SH-SY5Y (cell line): Measurements from ENCODE around the gene SLC35G6.

Experiments
- GATA2 ChIP-seq: IDR thresholded peaks from 2 replicates; pipeline ENCODE4 v1.6.1; 2011; ENCODE audit warnings: mild to moderate bottlenecking, low read depth, low read length
- GATA3 ChIP-seq: IDR thresholded peaks from 2 replicates; pipeline ENCODE4 v1.6.1; 2011; ENCODE audit warnings: low read depth, mild to moderate bottlenecking, low read length, moderate library complexity

SLC35G6 gene

GRCh38 chr17:7443499-7444485, 37.5 kb upstream of the SLC35G6 start:
- TF ChIP-seq GATA2: no peak

GRCh38 chr17:7444682-7445618, 36.3 kb upstream of the SLC35G6 start, which contains the start of gene CHRNB1:
Gene CHRNB1 (plus strand): TSS chr17:7445061. CDS start chr17:7445128, 67 bp downstream.
- TF ChIP-seq GATA3: no peak
- no peak for TF ChIP-seq GATA2

- no peak for TF ChIP-seq GATA2
- no peak for TF ChIP-seq GATA3
These were observed 35.7 kb upstream of the SLC35G6 start for GRCh38 chr17:7445619-7445968.

- no peak for TF ChIP-seq GATA2
- TF ChIP-seq GATA3: no peak
These were observed 32.8 kb upstream of the SLC35G6 start for GRCh38 chr17:7448461-7448860.

GRCh38 chr17:7459961-7460545, 21.2 kb upstream of the SLC35G6 start:
- TF ChIP-seq GATA2 (no peak), GATA3 (no peak)

- TF ChIP-seq GATA2 (no peak), GATA3 (no peak)
These were observed 20.2 kb upstream of the SLC35G6 start for GRCh38 chr17:7460850-7461660.

- no peak for TF ChIP-seq GATA2
- TF ChIP-seq GATA3: no peak
These were observed 18.5 kb upstream of the SLC35G6 start for GRCh38 chr17:7462474-7463371.

- TF ChIP-seq GATA3 (no peak), GATA2 (no peak)
These were observed 17.8 kb upstream of the SLC35G6 start for GRCh38 chr17:7463372-7463846.

- TF ChIP-seq GATA3 (no peak), GATA2 (no peak)
These were observed 17.2 kb upstream of the SLC35G6 start for GRCh38 chr17:7464081-7464480.

- TF ChIP-seq GATA3 (no peak), GATA2 (no peak)
These were observed 15.5 kb upstream of the SLC35G6 start for GRCh38 chr17:7465597-7466275.

GRCh38 chr17:7466318-7466638, 15.0 kb upstream of the SLC35G6 start:
- TF ChIP-seq GATA2 (no peak), GATA3 (no peak)
